HG02852 (cell line): ENCODE data around the gene PTGER1.

ENCODE experiments used
- ATAC-seq: cut with Tn5 transposase; IDR thresholded peaks from one replicate; pipeline ENCODE4 v1.9.1; 2021; ENCODE audit warnings: mild to moderate bottlenecking, moderate library complexity; ENCODE audit not compliant: unreplicated experiment

PTGER1 gene

GRCh38 chr19:14502334-14503092 is 27.4 kb upstream of the PTGER1 start:
- ATAC-seq, result no peak

GRCh38 chr19:14497228-14497921 is 22.2 kb upstream of the PTGER1 start:
- no peak for ATAC-seq

- ATAC-seq, result no peak
Measured at GRCh38 chr19:14496834-14497227, 21.7 kb upstream of the PTGER1 start.

- ATAC-seq, result peak; percentile 68
Measured at GRCh38 chr19:14496029-14496833, 21.1 kb upstream of the PTGER1 start, which contains the start of gene GIPC1. Gene GIPC1, minus strand, starts transcription at chr19:14496127. Its CDS starts 13,151 bp downstream, at chr19:14482976.

- no peak for ATAC-seq
Measured at GRCh38 chr19:14495672-14496028, 20.5 kb upstream of the PTGER1 start.

GRCh38 chr19:14494910-14495671 is 19.9 kb upstream of the PTGER1 start:
- no peak for ATAC-seq

GRCh38 chr19:14494411-14494810 is 19.3 kb upstream of the PTGER1 start:
- no peak for ATAC-seq

- ATAC-seq, result no peak
Measured at GRCh38 chr19:14492756-14493337, 17.7 kb upstream of the PTGER1 start.

GRCh38 chr19:14487370-14488125 is 12.4 kb upstream of the PTGER1 start:
- ATAC-seq, result no peak

GRCh38 chr19:14482172-14482941 is 7.2 kb upstream of the PTGER1 start:
- ATAC-seq, result no peak

GRCh38 chr19:14480700-14481079 is 5.5 kb upstream of the PTGER1 start:
- ATAC-seq, result no peak

- no peak for ATAC-seq
Measured at GRCh38 chr19:14479975-14480699, 5.0 kb upstream of the PTGER1 start.

- ATAC-seq, result no peak
Measured at GRCh38 chr19:14479309-14479974, 4.3 kb upstream of the PTGER1 start.

GRCh38 chr19:14478113-14478545 is 3.0 kb upstream of the PTGER1 start:
- no peak for ATAC-seq

- no peak for ATAC-seq
Measured at GRCh38 chr19:14477418-14478112, 2.4 kb upstream of the PTGER1 start.

- ATAC-seq, result no peak
Measured at GRCh38 chr19:14476673-14477401, 1.7 kb upstream of the PTGER1 start.

- no peak for ATAC-seq
Measured at GRCh38 chr19:14476327-14476672, 1.1 kb upstream of the PTGER1 start.
